Esophagus (tissue), 2 donors: ENCODE measurements around the gene MKRN3. TPM values are rescaled to one million over a fixed set of nuclear protein-coding genes. Genes with fewer than 3 reads are reported as not detected.

ENCODE experiments used
- H3K27ac ChIP-seq, 2 donors: one replicate each; pipeline ENCODE4 v1.5.1; 2013; ENCODE audit warnings: low read depth in 2 of 2, mild to moderate bottlenecking in 2 of 2, inconsistent platforms in 1 of 2, low read length in 1 of 2, moderate library complexity in 1 of 2
- H3K27me3 ChIP-seq, 2 donors: one replicate each; pipeline ENCODE4 v1.6.1; 2013; ENCODE audit warnings: low read length in 2 of 2, control low read depth in 1 of 2, mild to moderate bottlenecking in 1 of 2; ENCODE audit not compliant: insufficient read depth in 2 of 2, control insufficient read depth in 1 of 2
- H3K36me3 ChIP-seq, 2 donors: one replicate each; pipeline ENCODE4 v1.6.1; 2013; ENCODE audit warnings: low read length in 1 of 2; ENCODE audit not compliant: control insufficient read depth in 2 of 2, insufficient read depth in 2 of 2
- H3K4me1 ChIP-seq, 2 donors: one replicate each; pipeline ENCODE4 v1.6.1; 2013; ENCODE audit warnings: low read length in 1 of 2; ENCODE audit not compliant: control insufficient read depth in 2 of 2, insufficient read depth in 2 of 2
- H3K4me3 ChIP-seq, 2 donors: one replicate each; pipeline ENCODE4 v1.5.1; 2013; ENCODE audit warnings: low read length in 2 of 2, mild to moderate bottlenecking in 2 of 2, low read depth in 1 of 2, moderate library complexity in 1 of 2
- H3K9me3 ChIP-seq, 2 donors: one replicate each; pipeline ENCODE4 v1.6.1; 2013; ENCODE audit warnings: mild to moderate bottlenecking in 2 of 2, low read depth in 1 of 2, low read length in 1 of 2, moderate library complexity in 1 of 2; ENCODE audit not compliant: control insufficient read depth in 2 of 2, insufficient read depth in 1 of 2
- WGBS, 2 donors: extraction: QIAGEN DNeasy Blood & Tissue Kit; methylation state at CpG; one replicate each; pipeline ENCODE4 v1.1.7; 2013; 5-methylcytosine and 5-hydroxymethylcytosine counted together
- polyA plus RNA-seq, 2 donors: library from polyadenylated mRNA; stranded (reverse); fragments of 200-250 nt; gene quantifications; one replicate each; pipeline ENCODE4 v1.2.3, GENCODE V29; 2013
- donor health status: healthy with polysubstance abuse.
- donor health status: Bipolar disorder and iron deficiency.

Gene MKRN3
- 1 to 10 TPM; 1.5 to 1.9 TPM for polyA plus RNA-seq

DNA sequence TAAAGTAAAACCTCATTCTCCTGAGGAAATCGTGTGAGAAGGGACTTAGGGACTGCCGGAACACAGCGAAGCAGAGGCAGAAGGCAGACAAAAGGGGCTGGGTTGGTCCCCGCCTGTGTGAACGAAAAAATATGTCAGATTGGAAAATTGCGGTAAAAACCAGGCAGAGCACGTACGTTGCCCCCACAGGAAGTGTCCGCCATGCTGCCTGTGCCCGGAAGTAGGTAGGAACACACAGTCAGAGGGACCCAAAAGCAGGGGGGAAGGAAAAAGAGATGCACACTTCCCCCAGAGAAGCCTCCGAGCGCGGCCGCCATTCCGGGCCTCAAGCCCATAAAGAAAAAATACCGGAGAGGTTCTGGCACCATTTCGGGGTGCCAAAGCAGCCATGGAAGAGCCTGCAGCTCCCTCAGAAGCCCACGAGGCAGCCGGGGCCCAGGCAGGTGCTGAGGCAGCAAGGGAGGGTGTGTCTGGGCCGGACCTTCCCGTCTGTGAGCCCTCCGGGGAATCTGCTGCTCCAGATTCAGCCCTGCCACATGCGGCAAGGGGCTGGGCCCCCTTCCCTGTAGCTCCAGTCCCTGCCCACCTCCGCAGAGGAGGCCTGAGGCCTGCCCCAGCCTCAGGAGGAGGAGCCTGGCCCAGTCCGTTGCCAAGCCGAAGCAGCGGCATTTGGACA, at the start of gene MKRN3:
MKRN3 (plus strand) TSS at position 280 of the 676 bp plus-strand sequence; CDS start at position 389, 109 bp downstream.
- 67 to 73% methylated on average over 27 of the region's 27 CpGs for WGBS, 2 donors
- Histone ChIP-seq H3K36me3 (no peaks in the 10 kb centered on the region), H3K4me3 (peak within 1 kb of the TSS; percentile 47 to 72), H3K27ac (peak within 1 kb of the TSS; percentile 86 to 92), H3K27me3 (no peaks in the 10 kb centered on the region), H3K4me1 (no peaks in the 10 kb centered on the region), H3K9me3 (peaks cover 3% of the 10 kb centered on the region in 2 donors)

DNA sequence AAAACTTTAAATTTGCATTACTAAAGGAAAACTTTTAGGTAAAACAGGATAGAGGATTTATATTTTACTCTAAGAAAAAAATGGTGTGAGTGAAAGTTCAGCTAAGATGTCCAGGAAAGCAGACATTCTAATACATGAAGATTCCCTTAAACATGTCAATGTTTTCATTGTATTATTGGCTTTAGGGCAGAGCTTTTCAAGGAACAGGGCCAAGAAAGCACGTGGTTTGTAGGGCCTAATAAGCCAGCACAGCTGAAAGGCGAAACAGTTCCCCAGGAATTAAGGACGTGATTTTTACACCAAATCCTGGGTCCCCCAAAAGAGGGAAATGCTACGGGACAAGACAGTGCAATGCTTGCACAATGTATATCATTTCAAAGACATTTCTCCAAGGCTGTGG, 48.6 kb upstream of the MKRN3 start:
- no peak overlapping the region for H3K27ac ChIP-seq
- no peaks in the 10 kb centered on the region for H3K36me3 ChIP-seq
- H3K9me3 ChIP-seq: no peaks in the 10 kb centered on the region
- H3K4me3 ChIP-seq: no peak overlapping the region
- WGBS, 2 donors: 58 to 59% methylated on average over 4 of the region's 4 CpGs
- H3K4me1 ChIP-seq: no peaks in the 10 kb centered on the region
- no peaks in the 10 kb centered on the region for H3K27me3 ChIP-seq

DNA sequence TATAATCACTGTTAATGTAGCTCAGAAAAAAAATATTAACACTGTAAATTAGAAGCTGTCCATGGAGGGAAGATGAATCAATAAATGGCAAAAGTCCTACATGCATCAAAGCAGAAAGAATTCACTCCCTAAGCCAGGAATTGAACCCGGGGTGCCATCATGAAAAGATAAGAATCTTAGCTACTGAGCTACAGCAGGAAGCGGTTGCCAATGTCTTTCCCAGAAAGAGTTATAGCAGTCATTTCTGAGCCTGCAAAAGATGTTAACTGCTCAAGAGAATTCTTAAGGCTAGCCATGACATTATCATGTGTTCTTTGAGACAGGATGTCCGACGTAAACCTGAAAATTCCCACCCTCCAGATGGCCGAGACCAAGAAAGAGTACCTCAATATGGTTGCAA, 47.4 kb upstream of the MKRN3 start:
- H3K4me3 ChIP-seq: no peak overlapping the region
- H3K27me3 ChIP-seq: no peaks in the 10 kb centered on the region
- 83 to 86% methylated on average over 5 of the region's 5 CpGs for WGBS, 2 donors
- no peak overlapping the region for H3K27ac ChIP-seq
- H3K9me3 ChIP-seq: no peaks in the 10 kb centered on the region
- no peaks in the 10 kb centered on the region for H3K4me1 ChIP-seq
- no peaks in the 10 kb centered on the region for H3K36me3 ChIP-seq

DNA sequence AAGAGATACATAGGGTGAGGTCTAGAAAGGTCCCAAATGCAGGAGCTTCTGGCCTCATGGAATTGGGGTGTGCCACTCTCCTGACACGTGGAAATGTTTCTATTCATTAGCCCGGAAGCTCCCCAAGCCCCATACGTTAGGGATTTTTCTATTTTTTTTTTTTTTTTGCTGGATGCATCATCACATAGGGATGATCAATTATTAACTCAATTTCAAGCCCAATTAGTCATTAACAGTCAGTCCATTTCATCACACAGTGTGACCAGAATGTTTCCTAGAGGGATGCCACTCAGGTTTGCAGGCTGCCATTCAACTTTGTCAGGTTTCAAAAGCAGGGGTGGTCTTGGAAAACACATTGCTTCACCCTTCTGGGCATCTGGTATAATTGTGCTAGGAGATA, 40.7 kb upstream of the MKRN3 start:
- Histone ChIP-seq H3K4me3 (no peak overlapping the region), H3K36me3 (no peaks in the 10 kb centered on the region), H3K4me1 (no peaks in the 10 kb centered on the region), H3K27ac (no peak overlapping the region), H3K27me3 (no peaks in the 10 kb centered on the region), H3K9me3 (no peaks in the 10 kb centered on the region)
- WGBS, 2 donors: 57 to 59% methylated on average over 3 of the region's 3 CpGs

DNA sequence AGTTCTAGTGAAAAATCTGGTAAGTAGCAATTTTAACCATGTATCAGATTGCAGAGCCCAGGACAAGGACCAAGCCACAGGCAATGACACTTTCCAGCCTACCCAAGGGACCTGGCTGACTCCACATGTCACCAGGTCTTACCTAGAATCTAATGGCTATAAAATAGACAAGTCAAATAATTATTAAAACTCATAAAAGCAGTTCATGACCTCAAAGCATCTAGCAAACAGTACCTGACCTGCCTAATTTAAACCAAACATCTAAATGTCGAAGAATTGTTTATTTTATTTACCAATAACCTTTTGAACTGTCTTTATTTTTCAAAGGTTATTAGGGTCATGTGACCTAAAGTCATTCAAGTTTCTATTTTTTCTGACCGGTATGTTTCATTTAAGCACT, 35.6 kb upstream of the MKRN3 start:
- Histone ChIP-seq H3K9me3 (no peaks in the 10 kb centered on the region), H3K4me3 (no peak overlapping the region), H3K36me3 (no peaks in the 10 kb centered on the region), H3K4me1 (no peaks in the 10 kb centered on the region), H3K27ac (no peak overlapping the region), H3K27me3 (no peaks in the 10 kb centered on the region)
- 79 to 80% methylated on average over 2 of the region's 2 CpGs for WGBS, 2 donors

- no peak overlapping the region for H3K27ac ChIP-seq
- no peaks in the 10 kb centered on the region for H3K4me1 ChIP-seq
- no peak overlapping the region for H3K4me3 ChIP-seq
- WGBS, 2 donors: 48 to 58% methylated on average over 4 of the region's 4 CpGs
- H3K9me3 ChIP-seq: no peaks in the 10 kb centered on the region
- H3K27me3 ChIP-seq: no peaks in the 10 kb centered on the region
- no peaks in the 10 kb centered on the region for H3K36me3 ChIP-seq
These were observed 33.5 kb upstream of the MKRN3 start for GRCh38 chr15:23532024-23532423.

- no peak overlapping the region for H3K4me3 ChIP-seq
- WGBS, 2 donors: 60 to 63% methylated on average over 3 of the region's 3 CpGs
- no peaks in the 10 kb centered on the region for H3K27me3 ChIP-seq
- H3K9me3 ChIP-seq: no peaks in the 10 kb centered on the region
- H3K27ac ChIP-seq: no peak overlapping the region
- H3K36me3 ChIP-seq: no peaks in the 10 kb centered on the region
- H3K4me1 ChIP-seq: no peaks in the 10 kb centered on the region
These were observed 28.8 kb upstream of the MKRN3 start for GRCh38 chr15:23536659-23537058.

DNA sequence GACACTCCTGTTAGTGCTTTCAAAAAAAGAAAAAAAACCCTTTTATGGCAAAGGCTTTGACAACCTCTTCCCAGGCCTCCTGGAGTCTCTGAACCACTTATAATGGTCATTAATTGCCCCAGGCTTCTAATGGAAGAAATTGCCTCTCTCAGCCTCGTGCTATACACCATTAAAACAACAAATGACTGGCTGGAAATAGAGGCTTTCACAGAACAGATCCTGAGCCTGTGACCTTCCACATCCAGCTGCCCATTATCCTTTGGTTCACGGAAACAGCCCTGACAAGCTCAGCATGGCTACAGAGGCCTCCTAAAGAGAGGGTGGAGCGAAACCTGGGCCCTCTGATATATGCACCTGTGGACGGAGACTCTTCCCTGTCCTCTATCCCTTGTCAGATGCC, 26.8 kb upstream of the MKRN3 start:
- WGBS, 2 donors: 47 to 57% methylated on average over 4 of the region's 4 CpGs
- Histone ChIP-seq H3K27me3 (no peaks in the 10 kb centered on the region), H3K4me3 (no peak overlapping the region), H3K36me3 (no peaks in the 10 kb centered on the region), H3K9me3 (no peaks in the 10 kb centered on the region), H3K4me1 (no peaks in the 10 kb centered on the region), H3K27ac (no peak overlapping the region)

DNA sequence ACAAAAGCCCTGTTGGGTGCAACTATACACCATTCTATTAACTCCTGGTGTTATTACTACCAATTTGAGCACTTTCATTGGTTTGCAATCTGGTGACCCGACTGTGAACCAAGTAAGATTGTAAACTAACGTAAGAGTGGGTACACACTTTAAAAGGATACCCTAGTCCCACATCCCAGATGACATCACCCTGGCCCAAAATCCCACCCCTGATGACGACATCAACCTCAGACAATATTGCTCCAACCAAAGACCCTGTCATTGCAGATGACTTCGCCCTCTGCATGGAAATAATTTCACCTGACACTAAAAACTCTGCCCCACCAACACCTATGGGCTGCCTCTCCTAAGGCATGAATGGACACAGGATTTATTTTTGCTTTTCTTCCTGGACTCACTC, 25.6 kb upstream of the MKRN3 start:
- 59 to 69% methylated on average over 4 of the region's 4 CpGs for WGBS, 2 donors

DNA sequence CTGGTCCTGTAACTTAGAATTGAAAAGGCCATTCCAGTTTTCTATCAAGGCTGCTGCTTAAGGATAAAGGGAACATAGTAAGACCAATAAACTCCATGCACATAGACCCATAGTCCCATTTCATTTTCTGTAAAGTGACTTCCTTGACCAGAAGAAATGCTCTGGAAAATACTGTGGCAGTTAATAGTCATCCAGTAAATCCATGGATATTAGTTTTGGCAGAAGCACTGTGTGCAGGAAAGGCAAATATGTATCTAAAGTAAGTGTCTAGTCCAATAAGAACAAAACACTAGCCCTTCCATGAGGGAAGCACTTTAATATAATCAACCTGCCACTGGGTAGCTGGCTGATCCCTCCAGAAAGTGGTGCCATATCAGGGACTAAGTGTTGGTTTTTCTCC, 19.3 kb upstream of the MKRN3 start:
- Histone ChIP-seq H3K9me3 (no peaks in the 10 kb centered on the region), H3K27me3 (no peaks in the 10 kb centered on the region), H3K36me3 (no peaks in the 10 kb centered on the region), H3K27ac (no peak overlapping the region), H3K4me1 (no peaks in the 10 kb centered on the region), H3K4me3 (no peak overlapping the region)

More for the DNA sequence above, 25.6 kb upstream of the MKRN3 start:
- no peaks in the 10 kb centered on the region for H3K9me3 ChIP-seq
- no peaks in the 10 kb centered on the region for H3K4me1 ChIP-seq
- no peaks in the 10 kb centered on the region for H3K27me3 ChIP-seq
- H3K36me3 ChIP-seq: no peaks in the 10 kb centered on the region
- H3K27ac ChIP-seq: no peak overlapping the region
- H3K4me3 ChIP-seq: no peak overlapping the region
